GM10266 (cell line): ENCODE measurements around the gene MROH7.

ENCODE experiments used
- DNase-seq: peaks from one replicate; pipeline ENCODE4 v3.0.0; 2012; ENCODE audit errors: extremely low spot score
- TF ChIP-seq, protein P1 (sequence below): IDR thresholded peaks from 2 replicates; pipeline ENCODE4 v1.5.1; 2012; ENCODE audit warnings: mild to moderate bottlenecking, low read depth; ENCODE audit not compliant: control insufficient read depth, insufficient read depth; ENCODE audit errors: missing control alignments

MROH7 gene

DNA sequence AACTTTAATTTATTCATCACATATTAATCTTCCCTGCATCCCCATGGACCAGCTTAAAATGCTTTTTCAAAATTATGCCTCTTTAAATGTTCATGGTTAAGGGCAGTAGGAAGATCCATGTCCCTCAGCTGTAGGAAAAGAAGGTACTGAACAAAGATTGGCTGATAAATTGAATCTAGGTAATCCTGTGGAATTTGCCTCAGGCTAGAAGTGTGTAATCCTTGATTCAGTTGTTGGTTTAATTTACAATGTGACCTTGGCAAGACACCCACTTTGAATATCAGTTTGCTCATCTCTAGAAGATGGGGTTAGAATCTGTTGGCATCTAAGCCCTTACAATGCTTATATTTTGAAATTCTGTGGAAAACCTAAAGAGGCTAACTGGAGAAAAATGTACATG is 80.1 kb downstream of the MROH7 start:
- no peak for DNase-seq
- TF ChIP-seq, protein P1, sequence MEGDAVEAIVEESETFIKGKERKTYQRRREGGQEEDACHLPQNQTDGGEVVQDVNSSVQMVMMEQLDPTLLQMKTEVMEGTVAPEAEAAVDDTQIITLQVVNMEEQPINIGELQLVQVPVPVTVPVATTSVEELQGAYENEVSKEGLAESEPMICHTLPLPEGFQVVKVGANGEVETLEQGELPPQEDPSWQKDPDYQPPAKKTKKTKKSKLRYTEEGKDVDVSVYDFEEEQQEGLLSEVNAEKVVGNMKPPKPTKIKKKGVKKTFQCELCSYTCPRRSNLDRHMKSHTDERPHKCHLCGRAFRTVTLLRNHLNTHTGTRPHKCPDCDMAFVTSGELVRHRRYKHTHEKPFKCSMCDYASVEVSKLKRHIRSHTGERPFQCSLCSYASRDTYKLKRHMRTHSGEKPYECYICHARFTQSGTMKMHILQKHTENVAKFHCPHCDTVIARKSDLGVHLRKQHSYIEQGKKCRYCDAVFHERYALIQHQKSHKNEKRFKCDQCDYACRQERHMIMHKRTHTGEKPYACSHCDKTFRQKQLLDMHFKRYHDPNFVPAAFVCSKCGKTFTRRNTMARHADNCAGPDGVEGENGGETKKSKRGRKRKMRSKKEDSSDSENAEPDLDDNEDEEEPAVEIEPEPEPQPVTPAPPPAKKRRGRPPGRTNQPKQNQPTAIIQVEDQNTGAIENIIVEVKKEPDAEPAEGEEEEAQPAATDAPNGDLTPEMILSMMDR, result no peak

DNA sequence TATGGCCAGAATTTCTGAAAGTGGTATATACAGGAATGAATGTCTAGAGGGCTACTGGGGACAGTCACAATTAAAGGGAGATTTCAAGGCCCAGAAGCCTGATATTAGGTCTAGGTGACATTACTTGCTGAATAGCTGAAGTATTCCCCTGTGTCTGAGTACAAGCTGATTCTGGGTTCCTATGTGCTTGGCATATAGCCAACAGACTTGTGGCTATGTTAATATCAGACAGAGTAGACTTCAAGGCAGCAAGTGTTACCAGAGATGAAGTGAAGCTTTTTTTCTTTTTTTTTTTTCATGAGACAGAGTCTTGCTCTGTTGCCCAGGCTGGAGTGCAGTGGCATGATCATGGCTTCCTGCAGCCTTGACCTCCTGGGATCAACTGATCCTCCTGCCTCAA is 82.4 kb downstream of the MROH7 start:
- DNase-seq, result no peak
- TF ChIP-seq, protein P1, result no peak

DNA sequence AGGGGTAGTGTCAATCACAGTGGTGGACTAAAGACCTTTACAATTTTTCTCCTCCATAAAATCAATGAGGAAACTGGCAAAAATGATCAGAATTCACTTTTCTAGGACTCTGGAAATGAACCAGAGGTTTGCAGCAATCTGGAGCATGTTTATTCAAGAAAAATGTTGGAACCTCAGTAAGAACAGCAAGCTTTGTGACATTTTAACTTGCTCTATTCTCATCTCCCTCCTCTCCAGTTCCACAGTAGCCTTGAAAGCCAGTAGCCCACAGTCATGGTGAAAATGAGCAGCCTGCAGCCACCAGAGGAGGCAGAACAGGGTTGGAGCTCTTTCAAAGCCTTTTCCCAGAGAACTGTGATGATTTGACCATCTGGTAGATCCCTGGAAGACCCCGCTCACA is 83.2 kb downstream of the MROH7 start:
- TF ChIP-seq, protein P1, result no peak
- DNase-seq, result no peak

DNA sequence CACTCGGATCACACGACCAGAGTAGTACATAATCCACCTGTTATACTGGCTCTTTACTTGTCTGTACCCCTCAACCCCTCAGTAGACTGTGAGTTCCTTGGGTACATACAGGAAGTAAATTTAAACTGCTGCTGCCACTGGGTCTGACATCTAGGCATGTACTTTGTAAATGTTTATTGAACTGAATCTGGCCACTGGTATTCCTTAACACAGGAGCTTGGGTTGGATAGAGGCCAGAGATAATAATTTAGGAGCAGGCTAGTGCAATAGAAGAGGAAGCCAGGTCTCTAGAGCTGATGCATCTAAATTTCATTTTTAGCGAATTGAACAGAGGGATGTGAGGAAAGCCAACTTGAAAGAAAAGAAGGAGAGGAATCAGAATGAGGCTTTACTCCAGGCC is 86.4 kb downstream of the MROH7 start:
- no peak for DNase-seq
- TF ChIP-seq, protein P1, result no peak

DNA sequence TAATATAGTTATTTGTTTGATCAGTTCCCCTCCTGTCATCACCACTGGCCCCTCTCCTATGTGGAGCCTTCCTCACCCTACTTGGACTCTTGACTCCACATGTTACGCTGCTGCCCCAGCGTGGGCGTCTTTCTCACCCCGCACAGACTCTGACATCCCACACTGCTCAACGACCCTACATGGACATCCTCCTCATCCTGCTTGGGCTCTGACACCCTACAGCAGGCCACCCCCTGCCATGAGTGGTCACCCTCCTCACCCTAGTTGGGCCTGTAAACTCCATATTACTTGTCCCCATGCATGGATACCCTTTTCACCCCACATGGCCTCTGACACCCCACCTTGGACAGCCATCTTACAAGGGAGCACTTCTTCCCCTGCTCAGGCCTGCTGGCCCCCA is 95.1 kb downstream of the MROH7 start:
- TF ChIP-seq, protein P1, result no peak
- no peak for DNase-seq

DNA sequence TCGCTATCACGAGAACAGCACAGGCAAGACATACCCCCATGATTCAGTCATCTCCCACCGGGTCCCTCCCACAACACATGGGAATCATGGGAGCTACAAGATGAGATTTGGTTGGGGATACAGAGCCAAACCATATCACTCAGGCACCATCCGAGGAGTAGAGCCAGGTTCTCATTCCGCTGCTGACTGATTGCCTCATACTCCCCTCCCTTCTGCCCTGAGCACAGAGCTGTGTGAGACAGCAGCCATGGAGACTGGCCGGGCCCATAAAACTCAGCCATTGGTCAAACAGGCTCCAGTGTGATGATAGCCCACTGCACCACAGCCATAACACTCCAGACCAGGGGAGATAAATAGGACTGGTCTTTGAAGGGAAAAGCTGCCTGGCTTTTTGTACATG is 96.7 kb downstream of the MROH7 start:
- DNase-seq, result no peak
- TF ChIP-seq, protein P1, result no peak

DNA sequence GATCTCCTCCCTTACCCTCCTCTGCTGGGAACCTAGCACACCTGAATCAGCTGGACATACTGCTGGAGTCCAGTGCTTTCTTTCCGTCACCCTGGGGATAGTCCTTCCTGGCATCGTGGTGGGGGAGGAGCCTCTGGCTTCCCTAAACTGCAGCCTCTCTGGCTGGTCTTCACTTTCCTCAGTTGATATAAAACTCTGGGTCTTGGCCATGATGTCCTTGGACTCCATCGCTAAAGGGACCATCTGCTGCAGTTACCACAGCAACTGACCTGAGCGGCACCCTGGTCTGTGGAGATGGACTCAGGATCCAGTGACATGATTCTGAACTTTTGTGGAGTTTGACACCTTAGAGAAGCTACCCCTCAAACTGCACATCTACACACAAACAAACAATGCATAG is 99.9 kb downstream of the MROH7 start:
- no peak for DNase-seq
- TF ChIP-seq, protein P1, result no peak

DNA sequence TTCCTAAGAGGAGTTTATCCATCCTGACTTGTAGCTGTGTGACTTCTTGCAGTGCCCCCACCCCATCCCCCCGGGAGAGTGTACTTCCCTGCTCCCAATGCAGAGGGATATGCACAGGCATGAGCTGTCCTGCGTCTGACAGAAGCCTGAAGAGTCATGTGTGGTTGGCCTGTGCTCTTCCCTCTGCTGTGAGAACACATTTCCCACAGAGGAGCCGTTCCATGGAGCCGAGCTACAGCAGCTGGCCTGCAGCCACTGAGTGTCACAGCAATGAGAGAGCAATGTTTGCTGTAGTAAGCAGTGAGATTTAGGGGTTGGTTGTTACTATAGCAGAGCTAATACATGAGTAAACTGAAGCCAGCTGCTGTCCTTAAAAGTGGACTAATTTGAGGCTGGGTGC is 100.7 kb downstream of the MROH7 start:
- no peak for DNase-seq
- TF ChIP-seq, protein P1, result no peak
